H7 (cell line): ENCODE results near the gene MESD. TPM values are rescaled to one million over a fixed set of nuclear protein-coding genes. Genes with fewer than 3 reads are reported as not detected.

Source experiments
- DNase-seq: peaks from one replicate; pipeline ENCODE4 v3.0.0; 2012
- H3K27me3 ChIP-seq: 2 replicates; pipeline ENCODE4 v1.6.0; 2011; ENCODE audit warnings: mild to moderate bottlenecking, low read length; ENCODE audit not compliant: control insufficient read depth, insufficient read depth
- H3K36me3 ChIP-seq: replicated peaks from 2 replicates; pipeline ENCODE4 v1.5.1; 2011; ENCODE audit warnings: low read length; ENCODE audit not compliant: control insufficient read depth, insufficient read depth
- H3K4me3 ChIP-seq: 2 replicates; pipeline ENCODE4 v1.5.1; 2011; ENCODE audit warnings: low read depth, mild to moderate bottlenecking, control low read depth, low read length, moderate library complexity; ENCODE audit not compliant: insufficient read depth
- total RNA-seq: library from RNA; depleted of rRNA; stranded (reverse); fragments of >200 nt; shearing (Covaris generic); gene quantifications from 2 replicates; pipeline ENCODE4 v1.2.3, GENCODE V29; 2014; rRNA removed

Gene MESD
- total RNA-seq: 16.8 and 24.0 TPM in 2 replicates

- Histone ChIP-seq H3K36me3 (no peaks in the 10 kb centered on the region), H3K27me3 (no peaks in the 10 kb centered on the region), H3K4me3 (peak within 1 kb of the TSS; percentile 89)
- peak; percentile 99 for DNase-seq
Measured at GRCh38 chr15:80989518-80990478, at the start of gene MESD. Gene MESD, minus strand, starts transcription at chr15:80989819. Its CDS starts 28 bp downstream, at chr15:80989791.

DNA sequence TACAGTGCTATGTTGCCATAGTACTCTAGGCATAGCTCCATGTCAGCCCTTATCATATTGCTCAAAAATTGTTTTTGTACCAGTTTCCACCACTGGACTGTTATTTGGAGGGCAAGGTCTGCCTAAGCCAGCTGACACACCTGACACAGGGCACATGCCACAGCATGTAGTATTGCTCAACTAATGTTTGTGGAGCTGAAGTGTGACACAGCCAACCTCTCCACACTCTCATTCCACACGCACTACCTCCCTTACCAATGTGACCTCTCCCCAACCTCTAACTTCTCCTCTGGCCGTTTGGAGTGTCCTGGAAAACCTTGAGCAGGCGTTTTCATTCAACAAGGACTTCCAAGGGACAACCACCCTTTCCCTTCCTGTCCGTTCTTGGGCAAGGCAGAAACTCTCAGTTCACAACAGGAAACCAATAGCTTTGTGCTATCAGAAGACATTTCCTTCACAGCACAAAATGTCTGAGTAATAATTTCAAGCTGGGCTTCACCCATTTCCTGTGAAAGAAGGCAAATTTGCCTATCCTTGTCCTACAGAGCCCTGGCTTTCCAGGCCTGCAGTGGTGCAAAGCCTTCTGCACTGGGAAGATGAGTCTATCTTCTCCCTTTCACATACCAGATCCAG lies 49.5 kb upstream of the MESD start:
- Histone ChIP-seq H3K36me3 (no peaks in the 10 kb centered on the region), H3K4me3 (no peak overlapping the region), H3K27me3 (no peaks in the 10 kb centered on the region)
- no peak for DNase-seq

DNA sequence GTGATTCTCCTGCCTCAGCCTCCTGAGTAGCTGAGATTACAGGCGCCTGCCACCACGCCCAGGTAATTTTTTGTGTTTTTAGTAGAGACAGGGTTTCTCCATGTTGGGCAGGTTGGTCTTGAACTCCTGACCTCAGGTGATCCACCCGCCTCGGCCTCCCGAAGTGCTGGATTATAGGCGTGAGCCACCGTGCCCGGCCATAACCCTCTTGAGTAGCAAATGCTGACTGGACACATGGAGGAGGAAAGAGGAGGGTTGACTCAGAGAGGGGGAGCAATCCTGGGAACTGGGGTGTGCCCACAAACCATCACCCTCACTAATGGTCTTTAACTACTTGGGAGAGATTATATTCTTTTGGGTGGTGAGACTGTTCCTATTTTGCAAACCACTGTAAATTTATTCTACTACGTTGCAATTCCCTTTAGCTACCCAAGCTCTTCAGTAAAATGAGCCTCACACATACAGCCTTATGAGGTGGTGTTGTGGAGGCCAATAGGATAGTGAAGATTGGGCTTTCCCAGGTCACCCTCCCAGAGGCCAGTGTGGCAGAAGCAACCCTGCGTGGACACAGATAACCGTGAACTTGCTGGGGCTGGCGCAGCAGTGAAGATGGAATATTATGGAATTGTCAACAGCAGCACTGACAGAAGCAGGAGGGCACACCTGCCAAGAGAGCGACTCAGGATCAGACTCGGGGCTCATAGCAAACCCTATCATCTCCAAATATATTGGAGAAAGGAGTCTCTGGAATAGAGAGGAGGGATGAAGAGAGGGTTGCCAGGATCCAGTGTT lies 48.5 kb upstream of the MESD start:
- Histone ChIP-seq H3K27me3 (no peaks in the 10 kb centered on the region), H3K36me3 (no peaks in the 10 kb centered on the region), H3K4me3 (no peak overlapping the region)
- no peak for DNase-seq

- no peak for DNase-seq
- Histone ChIP-seq H3K4me3 (no peak overlapping the region), H3K27me3 (no peaks in the 10 kb centered on the region)
Measured at GRCh38 chr15:81033508-81033907, 43.9 kb upstream of the MESD start.

DNA sequence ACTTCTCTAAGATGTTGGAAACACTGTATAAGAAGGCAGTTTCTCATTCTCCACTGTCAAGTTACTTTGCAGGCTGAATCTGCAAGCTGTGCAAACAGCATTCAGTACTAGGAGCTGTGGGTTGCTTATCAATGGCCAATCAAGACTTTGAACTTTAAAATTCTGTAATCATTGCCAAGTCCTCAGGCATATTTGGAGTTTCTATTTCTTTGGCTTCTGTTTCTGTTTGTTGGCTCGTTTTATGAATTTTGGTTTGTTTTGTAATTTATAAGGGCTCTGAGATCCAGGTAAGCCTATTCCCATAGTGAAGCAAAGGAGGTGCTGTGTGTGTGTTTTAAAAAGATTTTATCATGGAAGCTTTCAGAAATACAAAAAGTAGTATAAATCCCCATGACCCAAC lies 43.2 kb upstream of the MESD start:
- no peak for DNase-seq
- H3K27me3 ChIP-seq: no peaks in the 10 kb centered on the region
- H3K4me3 ChIP-seq: no peak overlapping the region
- no peaks in the 10 kb centered on the region for H3K36me3 ChIP-seq

More at GRCh38 chr15:81033508-81033907, 43.9 kb upstream of the MESD start:
- no peaks in the 10 kb centered on the region for H3K36me3 ChIP-seq

GRCh38 chr15:81032355-81032754 lies 42.7 kb upstream of the MESD start:
- no peak for DNase-seq
- Histone ChIP-seq H3K4me3 (no peak overlapping the region), H3K27me3 (no peaks in the 10 kb centered on the region), H3K36me3 (no peaks in the 10 kb centered on the region)

DNA sequence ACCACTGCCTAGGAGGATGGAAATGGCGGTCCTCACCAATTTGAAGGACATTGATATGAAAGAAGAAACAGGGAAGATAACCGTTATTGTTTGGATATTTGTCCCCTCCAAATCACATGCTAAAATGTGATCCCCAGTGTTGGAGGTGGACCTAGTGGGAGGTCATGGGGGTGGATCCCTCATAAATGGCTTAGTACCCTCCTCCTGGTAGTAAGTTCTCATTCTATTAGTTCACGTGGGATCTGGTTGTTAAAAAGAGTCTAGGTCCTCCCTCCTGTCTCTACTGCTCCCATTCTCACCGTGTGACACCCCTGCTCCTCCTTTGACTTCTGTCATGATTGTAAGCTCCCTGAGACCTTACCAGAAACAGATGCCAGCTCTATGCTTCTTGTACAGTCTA lies 41.6 kb upstream of the MESD start:
- Histone ChIP-seq H3K27me3 (no peaks in the 10 kb centered on the region), H3K4me3 (no peak overlapping the region), H3K36me3 (no peaks in the 10 kb centered on the region)
- no peak for DNase-seq

- DNase-seq: no peak
- no peaks in the 10 kb centered on the region for H3K27me3 ChIP-seq
- no peaks in the 10 kb centered on the region for H3K36me3 ChIP-seq
- no peak overlapping the region for H3K4me3 ChIP-seq
Measured at GRCh38 chr15:81030301-81030750, 40.7 kb upstream of the MESD start.

DNA sequence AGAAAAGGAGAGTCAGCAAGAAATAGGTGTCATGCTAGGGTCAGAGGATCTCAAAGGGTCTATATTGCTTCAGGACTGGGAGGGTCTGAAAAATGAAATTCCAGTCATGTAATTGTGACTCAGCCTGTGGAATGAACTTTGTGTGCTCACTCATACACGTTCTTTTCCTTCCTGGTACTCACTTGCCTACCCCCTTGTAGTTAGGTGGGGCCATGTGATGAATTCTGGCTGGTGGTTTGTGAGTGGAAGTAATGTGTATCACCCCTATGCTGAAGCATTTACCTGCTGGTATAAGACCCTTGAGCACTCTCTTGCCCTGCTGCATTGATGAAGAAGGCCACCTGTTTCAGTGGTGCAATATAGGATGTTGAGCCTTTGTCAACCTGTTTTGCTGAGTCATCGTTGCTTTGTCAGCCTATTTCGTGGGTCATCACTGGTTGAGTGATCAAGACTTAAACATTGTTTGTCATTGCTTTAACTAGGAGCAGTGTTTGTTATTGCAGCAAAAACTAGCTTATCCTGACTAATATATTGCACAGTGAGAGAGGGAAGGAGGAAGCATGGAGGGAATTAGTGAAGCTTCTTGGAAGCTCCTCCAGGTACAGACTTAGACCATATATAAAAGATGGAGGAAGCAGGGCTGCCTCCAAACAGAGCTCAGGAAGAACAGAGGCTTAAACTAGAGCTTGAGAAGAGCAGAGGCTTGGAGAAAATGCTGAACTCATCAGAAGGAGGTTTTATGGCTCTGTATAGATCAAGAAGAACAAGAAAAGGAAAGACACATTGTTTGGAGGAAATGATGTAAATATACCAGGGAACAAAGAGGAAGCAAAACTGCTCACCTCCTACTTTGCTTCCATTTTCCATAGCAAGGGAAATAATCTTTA lies 40.0 kb upstream of the MESD start:
- no peaks in the 10 kb centered on the region for H3K27me3 ChIP-seq
- DNase-seq: no peak
- H3K4me3 ChIP-seq: no peak overlapping the region
- no peaks in the 10 kb centered on the region for H3K36me3 ChIP-seq

DNA sequence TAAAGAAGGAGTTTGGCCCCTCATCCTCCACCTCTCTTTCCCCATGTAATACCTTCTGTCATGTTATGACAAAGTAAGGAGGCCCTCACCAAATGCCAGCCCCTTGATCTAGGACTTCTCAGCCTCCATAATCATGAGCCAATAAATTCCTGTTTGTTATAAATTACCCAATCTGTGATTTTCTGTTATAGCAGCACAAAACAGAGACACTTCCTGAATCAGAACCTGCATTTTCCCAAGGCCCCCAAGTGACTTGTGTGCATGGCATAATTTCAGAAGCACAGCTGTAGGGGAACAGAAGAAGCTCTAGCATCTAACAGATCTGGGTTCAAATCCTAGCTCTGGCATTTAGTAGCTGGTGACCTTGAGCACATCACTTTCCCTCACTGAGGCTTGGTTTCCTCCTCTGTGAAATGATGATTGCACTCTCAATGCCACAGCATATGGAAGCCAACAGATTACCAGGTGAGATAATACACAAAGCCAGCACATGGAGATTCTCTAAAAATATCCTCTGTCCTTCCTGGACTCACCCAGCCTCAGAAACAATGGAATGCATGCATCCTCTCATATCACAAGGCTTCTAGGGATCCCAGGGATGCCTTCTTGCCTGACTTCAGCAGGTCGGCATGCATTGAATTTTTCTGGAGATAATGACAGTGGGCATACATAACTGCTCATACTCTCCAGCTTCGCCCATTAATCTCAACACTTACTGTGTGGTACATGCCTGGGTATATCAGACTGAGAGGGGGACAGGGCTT lies 37.4 kb upstream of the MESD start:
- Histone ChIP-seq H3K27me3 (no peaks in the 10 kb centered on the region; the same call in 1 of the 2 replicates), H3K4me3 (no peak overlapping the region), H3K36me3 (no peaks in the 10 kb centered on the region)
- DNase-seq: no peak

GRCh38 chr15:81025721-81026370 lies 36.2 kb upstream of the MESD start:
- H3K4me3 ChIP-seq: no peak overlapping the region
- no peaks in the 10 kb centered on the region for H3K36me3 ChIP-seq
- no peak for DNase-seq
- H3K27me3 ChIP-seq: no peaks in the 10 kb centered on the region; the same call in 1 of the 2 replicates

- Histone ChIP-seq H3K27me3 (no peaks in the 10 kb centered on the region; the same call in 1 of the 2 replicates), H3K4me3 (no peak overlapping the region), H3K36me3 (no peaks in the 10 kb centered on the region)
- no peak for DNase-seq
Measured at GRCh38 chr15:81024936-81025335, 35.3 kb upstream of the MESD start.
